Keratinocyte (primary cell): ENCODE measurements around the gene PHF8. TPM values are rescaled to one million over a fixed set of nuclear protein-coding genes. Genes with fewer than 3 reads are reported as not detected.

ENCODE experiments used
- DNase-seq: peaks from one replicate; pipeline ENCODE4 v3.0.0-alpha.2; 2011; ENCODE audit warnings: low read depth, missing footprints, low spot score
- FAIRE-seq: peaks from 2 replicates; lab custom pipeline; 2011; peaks lifted over from hg19 to GRCh38; lab: Jason Lieb, UNC
- H2AFZ ChIP-seq: 2 replicates; pipeline ENCODE4 v1.6.0; 2012; ENCODE audit warnings: low read length, control low read depth, inconsistent platforms; ENCODE audit not compliant: control insufficient read depth
- H3K27ac ChIP-seq: 2 replicates; pipeline ENCODE4 v1.5.1; 2011; ENCODE audit warnings: low read length; ENCODE audit not compliant: control insufficient read depth, insufficient read depth
- H3K27me3 ChIP-seq: 3 replicates; pipeline ENCODE4 v1.6.0; 2011; ENCODE audit warnings: low read length; ENCODE audit not compliant: control insufficient read depth, insufficient read depth; ENCODE audit errors: extremely low read depth
- H3K36me3 ChIP-seq, 2 experiments: 2 replicates in 1 of 2; 3 replicates in 1 of 2; pipeline ENCODE4 v1.5.1; 2011; ENCODE audit warnings: low read length in 2 of 2, mild to moderate bottlenecking in 1 of 2; ENCODE audit not compliant: control insufficient read depth in 2 of 2, insufficient read depth in 2 of 2; ENCODE audit errors: extremely low read depth in 1 of 2
- H3K4me1 ChIP-seq: 3 replicates; pipeline ENCODE4 v1.5.1; 2011; ENCODE audit warnings: low read length; ENCODE audit not compliant: control insufficient read depth, insufficient read depth; ENCODE audit errors: extremely low read depth
- H3K4me2 ChIP-seq: 3 replicates; pipeline ENCODE4 v1.6.0; 2011; ENCODE audit warnings: low read depth, low read length; ENCODE audit not compliant: control insufficient read depth, insufficient read depth; ENCODE audit errors: extremely low read depth
- H3K4me3 ChIP-seq, 3 experiments: fragments of 200-600 bp in 1 of 3; sonication (generic) in 1 of 3; 2 replicates in 2 of 3; 3 replicates in 1 of 3; pipeline ENCODE4 v1.5.1; 2011 to 2016; ENCODE audit warnings: low read length in 3 of 3, mild to moderate bottlenecking in 3 of 3, control low read depth in 2 of 3, inconsistent platforms in 1 of 3, low read depth in 1 of 3, mixed read lengths in 1 of 3, mixed run types in 1 of 3, moderate library complexity in 1 of 3; ENCODE audit not compliant: control insufficient read depth in 2 of 3, insufficient read depth in 2 of 3; ENCODE audit errors: extremely low read depth in 1 of 3
- H3K79me2 ChIP-seq: 2 replicates; pipeline ENCODE4 v1.6.0; 2012; ENCODE audit warnings: low read length; ENCODE audit not compliant: control insufficient read depth, insufficient read depth
- H3K9ac ChIP-seq: 3 replicates; pipeline ENCODE4 v1.6.0; 2011; ENCODE audit warnings: low read length; ENCODE audit not compliant: control insufficient read depth, insufficient read depth; ENCODE audit errors: extremely low read depth
- H3K9me1 ChIP-seq: 3 replicates; pipeline ENCODE4 v1.6.0; 2011; ENCODE audit warnings: low read length; ENCODE audit not compliant: control insufficient read depth, insufficient read depth; ENCODE audit errors: extremely low read depth
- H3K9me3 ChIP-seq: 2 replicates; pipeline ENCODE4 v1.5.1; 2012; ENCODE audit warnings: low read depth, low read length; ENCODE audit not compliant: control insufficient read depth
- H4K20me1 ChIP-seq: 3 replicates; pipeline ENCODE4 v1.6.0; 2011; ENCODE audit warnings: low read length; ENCODE audit not compliant: control insufficient read depth, insufficient read depth; ENCODE audit errors: extremely low read depth
- CTCF ChIP-seq, 3 experiments: IDR thresholded peaks in 1 of 3; conservative IDR thresholded peaks in 1 of 3; optimal IDR thresholded peaks in 1 of 3; 2 replicates in 2 of 3; 3 replicates in 1 of 3; pipeline versions ENCODE3 to v1.5.1; 2011; ENCODE audit warnings: low read length in 3 of 3, mild to moderate bottlenecking in 3 of 3, moderate library complexity in 2 of 3, control low read depth in 1 of 3, inconsistent platforms in 1 of 3; ENCODE audit not compliant: insufficient read depth in 2 of 3; ENCODE audit errors: extremely low read depth in 1 of 3
- EZH2 ChIP-seq: IDR thresholded peaks from one replicate; pipeline ENCODE4 v1.6.1; 2012; ENCODE audit warnings: inconsistent platforms, mild to moderate bottlenecking, low read length, moderate library complexity
- dilution Hi-C: fragments of 300-500 bp; cut with MboI; formaldehyde crosslinking; loops from one replicate; pipeline ENCODE4 v1.7.0; 2020; ENCODE audit warnings: low sequenced_read_pairs; ENCODE audit not compliant: extremely low pct_ligation_motif_present
- polyA plus RNA-seq, 5 experiments: library from polyadenylated mRNA; depleted of rRNA in 3 of 5; stranded (reverse) in 3 of 5; stranded (forward) in 1 of 5; unstranded in 1 of 5; fragments of >200 nt; gene quantifications; 1 replicate in 1 of 5; 2 replicates in 3 of 5; 3 replicates in 1 of 5; pipeline versions ENCODE4 v1.2.1 to v1.2.3, GENCODE V29; 2011 to 2012; ENCODE audit warnings: missing spikeins in 2 of 5, low read depth in 1 of 5, low replicate concordance in 1 of 5

Gene PHF8
- polyA plus RNA-seq, 1 donor (not counting 4 experiments of a cell fraction or from before 2014, with no cell fraction given), result 5.9 TPM

DNA sequence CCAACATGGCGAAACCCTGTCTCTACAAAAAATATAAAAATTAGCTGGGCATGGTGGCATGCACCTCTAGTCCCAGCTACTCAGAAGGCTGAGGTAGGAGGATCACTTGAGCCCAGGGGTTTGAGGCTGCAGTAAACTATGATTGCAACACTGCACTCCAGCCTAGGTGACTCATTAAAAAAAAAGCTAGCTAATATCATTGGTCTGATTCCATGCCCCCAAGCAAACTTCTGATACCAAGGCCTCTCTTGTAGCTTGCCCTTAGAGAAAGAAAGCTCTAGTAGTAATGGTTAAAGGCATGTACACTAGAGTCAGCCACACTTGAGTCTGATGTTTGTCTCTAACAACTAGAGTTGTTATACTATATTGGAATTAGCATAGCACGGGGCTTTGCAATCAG, 32.6 kb upstream of the PHF8 start:
- no peak overlapping the region for H3K4me2 ChIP-seq
- H3K27me3 ChIP-seq, result no peaks in the 10 kb centered on the region
- no peaks in the 10 kb centered on the region for H3K9me3 ChIP-seq
- no peaks in the 10 kb centered on the region for H4K20me1 ChIP-seq
- dilution Hi-C loops, result no loop called here
- no peak overlapping the region for H3K4me3 ChIP-seq
- no peak overlapping the region for H3K27ac ChIP-seq
- no peak for TF ChIP-seq CTCF (optimal IDR thresholded peaks at IDR 0.05 in 1 of 3, IDR thresholded peaks at IDR 0.05 in 1 of 3, conservative IDR thresholded peaks at IDR 0.05 in 1 of 3; ENCODE audit: extremely low read depth in 1 of 3, insufficient read depth in 2 of 3, low read length in 3 of 3)
- no peak for TF ChIP-seq EZH2
- FAIRE-seq, result no peak
- H3K36me3 ChIP-seq, result no peaks in the 10 kb centered on the region
- H3K9me1 ChIP-seq, result no peaks in the 10 kb centered on the region
- no peak overlapping the region for H2AFZ ChIP-seq
- H3K4me1 ChIP-seq, result peaks cover 5% of the 10 kb centered on the region
- H3K79me2 ChIP-seq, result no peaks in the 10 kb centered on the region
- DNase-seq, result peak; percentile 36
- H3K9ac ChIP-seq, result no peak overlapping the region

DNA sequence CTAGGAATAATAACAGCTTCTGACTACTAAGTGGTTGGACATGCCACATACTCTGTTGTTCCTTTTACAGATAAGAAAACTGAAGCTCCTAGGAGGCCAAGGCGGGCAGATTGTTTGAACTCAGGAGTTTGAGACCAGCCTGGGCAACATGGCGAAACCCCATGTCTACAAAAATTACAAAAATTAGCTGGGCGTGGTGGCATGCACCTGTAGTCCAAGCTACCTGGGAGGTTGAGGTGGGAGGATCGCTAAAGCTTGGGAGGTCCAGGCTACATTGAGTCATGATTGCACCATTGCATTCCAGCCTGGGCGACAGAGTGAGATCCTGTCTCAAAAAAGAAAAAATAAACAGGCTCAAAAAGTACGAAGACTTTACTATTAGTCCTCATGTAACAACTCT, 30.6 kb upstream of the PHF8 start:
- Histone ChIP-seq H3K36me3 (no peaks in the 10 kb centered on the region), H3K79me2 (no peaks in the 10 kb centered on the region), H3K27me3 (no peaks in the 10 kb centered on the region), H3K4me3 (no peak overlapping the region), H3K4me1 (peaks cover 5% of the 10 kb centered on the region), H4K20me1 (no peaks in the 10 kb centered on the region), H3K4me2 (no peak overlapping the region), H3K9ac (no peak overlapping the region), H2AFZ (no peak overlapping the region), H3K9me3 (no peaks in the 10 kb centered on the region), H3K9me1 (no peaks in the 10 kb centered on the region), H3K27ac (no peak overlapping the region)
- TF ChIP-seq EZH2, result no peak
- no peak for TF ChIP-seq CTCF (optimal IDR thresholded peaks at IDR 0.05 in 1 of 3, IDR thresholded peaks at IDR 0.05 in 1 of 3, conservative IDR thresholded peaks at IDR 0.05 in 1 of 3; ENCODE audit: extremely low read depth in 1 of 3, insufficient read depth in 2 of 3, low read length in 3 of 3)
- FAIRE-seq (no peak), DNase-seq (no peak)
- dilution Hi-C loops, result no loop called here
